GM12891 (cell line): Measurements from ENCODE around the gene DPP7.

Experiments
- POLR2AphosphoS5 ChIP-seq: IDR thresholded peaks from 2 replicates; pipeline ENCODE4 v1.6.1; 2011; ENCODE audit warnings: low read depth, low read length, control low read depth
- TAF1 ChIP-seq: IDR thresholded peaks from 2 replicates; pipeline ENCODE4 v1.6.1; 2011; ENCODE audit warnings: low read depth, low read length, control low read depth

DNA sequence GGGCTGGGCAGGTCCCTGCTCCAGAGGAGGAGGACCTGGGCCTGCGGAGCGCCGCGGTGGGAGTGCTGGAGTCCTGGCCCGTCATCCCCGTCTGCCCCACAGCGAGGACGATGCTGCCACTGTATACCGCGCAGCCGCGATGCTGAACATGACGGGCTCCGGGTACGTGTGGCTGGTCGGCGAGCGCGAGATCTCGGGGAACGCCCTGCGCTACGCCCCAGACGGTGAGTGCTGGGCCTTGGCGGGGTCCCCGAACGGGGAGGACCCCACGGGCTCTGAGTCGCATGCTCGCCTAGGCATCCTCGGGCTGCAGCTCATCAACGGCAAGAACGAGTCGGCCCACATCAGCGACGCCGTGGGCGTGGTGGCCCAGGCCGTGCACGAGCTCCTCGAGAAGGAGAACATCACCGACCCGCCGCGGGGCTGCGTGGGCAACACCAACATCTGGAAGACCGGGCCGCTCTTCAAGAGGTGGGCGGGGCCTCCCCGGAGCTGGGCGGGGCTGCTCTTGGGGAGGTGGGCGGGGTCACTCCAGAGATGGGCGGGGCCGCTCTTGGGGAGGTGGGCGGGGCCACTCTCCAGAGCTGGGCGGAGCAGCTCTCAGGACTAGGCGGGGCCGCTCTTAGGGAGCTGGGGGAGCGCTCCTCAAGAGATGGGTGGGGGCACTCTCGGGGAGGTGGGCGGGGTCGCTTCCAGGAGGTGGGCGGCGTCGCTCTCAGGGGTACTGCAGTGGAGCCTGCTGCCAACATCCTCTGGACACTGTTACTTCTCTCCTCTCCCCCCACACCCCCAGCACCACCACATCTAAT is 42.2 kb upstream of the DPP7 start:
- no peak for TF ChIP-seq TAF1
- no peak for TF ChIP-seq POLR2AphosphoS5
